ENCODE results near the gene C18orf63.
"Not testable (repeated sequence)": the region's sequence is repeated elsewhere in the genome, so short reads cannot be mapped to it uniquely, and the experiment has no call there.

C18orf63 gene

GRCh38 chr18:74315464-74316256 lies at the start of gene C18orf63:
Gene C18orf63, plus strand, starts transcription at chr18:74315839. Its CDS starts 2,027 bp downstream, at chr18:74317866.
- no peak for DNase-seq

GRCh38 chr18:74266161-74266560 lies 49.5 kb upstream of the C18orf63 start:
- DNase-seq: no peak

GRCh38 chr18:74268175-74268574 lies 47.5 kb upstream of the C18orf63 start:
- DNase-seq: no peak

GRCh38 chr18:74268933-74269620 lies 46.6 kb upstream of the C18orf63 start:
- DNase-seq: no peak

GRCh38 chr18:74271635-74272034 lies 44.0 kb upstream of the C18orf63 start:
- DNase-seq: no peak

- DNase-seq: no peak
Measured at GRCh38 chr18:74273394-74273793, 42.2 kb upstream of the C18orf63 start.

GRCh38 chr18:74274700-74275099 lies 40.9 kb upstream of the C18orf63 start:
- no peak for DNase-seq

GRCh38 chr18:74275736-74276135 lies 39.9 kb upstream of the C18orf63 start:
- no peak for DNase-seq

- no peak for DNase-seq
Measured at GRCh38 chr18:74276609-74277008, 39.0 kb upstream of the C18orf63 start.

- no peak for DNase-seq
Measured at GRCh38 chr18:74277296-74277695, 38.3 kb upstream of the C18orf63 start.

GRCh38 chr18:74278058-74278457 lies 37.6 kb upstream of the C18orf63 start:
- no peak for DNase-seq

GRCh38 chr18:74278983-74279382 lies 36.7 kb upstream of the C18orf63 start:
- no peak for DNase-seq

GRCh38 chr18:74281011-74281979 lies 34.3 kb upstream of the C18orf63 start:
- DNase-seq: peak; percentile 67

- DNase-seq: no peak
Measured at GRCh38 chr18:74281980-74282754, 33.5 kb upstream of the C18orf63 start.

- no peak for DNase-seq
Measured at GRCh38 chr18:74282755-74283554, 32.7 kb upstream of the C18orf63 start.

- no peak for DNase-seq
Measured at GRCh38 chr18:74283646-74284045, 32.0 kb upstream of the C18orf63 start.

GRCh38 chr18:74284191-74284979 lies 31.3 kb upstream of the C18orf63 start:
- DNase-seq: peak; percentile 53

- no peak for DNase-seq
Measured at GRCh38 chr18:74284980-74285355, 30.7 kb upstream of the C18orf63 start.

GRCh38 chr18:74285583-74285982 lies 30.1 kb upstream of the C18orf63 start:
- DNase-seq: not testable (repeated sequence)

GRCh38 chr18:74286106-74286855 lies 29.4 kb upstream of the C18orf63 start:
- DNase-seq: no peak

Measured in retina (tissue), 1 donor.